Naive thymus-derived CD4-positive, alpha-beta T cell (primary cell): ENCODE results near the gene DNMT3A. TPM values are rescaled to one million over a fixed set of nuclear protein-coding genes. Genes with fewer than 3 reads are reported as not detected.

Experiments
- ATAC-seq: fragments of 150-1000 bp; cut with Tn5 transposase; 2 replicates; pipeline ENCODE4 v1.10.0; 2021; ENCODE audit warnings: mild to moderate bottlenecking, moderate library complexity
- CTCF ChIA-PET: fragments of 350-600 bp; sonication (Branson Sonifier 250); formaldehyde crosslinking; loops from one replicate; lab custom pipeline; 2021; ENCODE audit warnings: antibody characterized with exemption; lab: Charles Lee
- POLR2A ChIA-PET: fragments of 350-600 bp; sonication (Branson Sonifier 250); formaldehyde crosslinking; loops from one replicate; lab custom pipeline; 2021; ENCODE audit warnings: antibody characterized with exemption, inconsistent platforms; lab: Charles Lee
- DNase-seq, 9 donors: peaks; one replicate each; pipeline versions ENCODE4 v3.0.0 to v3.0.0-alpha.2; 2020 to 2022; ENCODE audit warnings: mixed read lengths in 1 of 9
- H3K27ac ChIP-seq: one replicate; pipeline ENCODE4 v1.7.0; 2013; ENCODE audit warnings: mild to moderate bottlenecking, low read depth, low read length, moderate library complexity
- H3K27me3 ChIP-seq, 2 donors: one replicate each; pipeline ENCODE4 v1.7.0; 2013; ENCODE audit warnings: low read length in 2 of 2, mild to moderate bottlenecking in 2 of 2, moderate library complexity in 2 of 2; ENCODE audit not compliant: control insufficient read depth in 2 of 2, insufficient read depth in 2 of 2
- H3K36me3 ChIP-seq, 3 experiments: 1 replicate in 2 of 3; 2 replicates in 1 of 3; pipeline ENCODE4 v1.7.0; 2013; ENCODE audit warnings: low read length in 3 of 3, mild to moderate bottlenecking in 3 of 3, moderate library complexity in 1 of 3; ENCODE audit not compliant: insufficient read depth in 3 of 3, control insufficient read depth in 2 of 3
- H3K4me1 ChIP-seq, 2 donors: one replicate each; pipeline ENCODE4 v1.7.0; 2013; ENCODE audit warnings: low read length in 2 of 2, mild to moderate bottlenecking in 2 of 2, moderate library complexity in 1 of 2; ENCODE audit not compliant: control insufficient read depth in 2 of 2, insufficient read depth in 2 of 2
- H3K4me3 ChIP-seq: 2 replicates; pipeline ENCODE4 v1.7.0; 2013; ENCODE audit warnings: mild to moderate bottlenecking, low read length
- H3K9me3 ChIP-seq, 3 experiments: 1 replicate in 2 of 3; 2 replicates in 1 of 3; pipeline ENCODE4 v1.7.0; 2013; ENCODE audit warnings: low read length in 3 of 3; ENCODE audit not compliant: control insufficient read depth in 2 of 3
- H3K27ac Mint-ChIP-seq, 9 donors: one replicate each; pipeline ENCODE4 v1.8.0; 2020 to 2022; ENCODE audit warnings: mixed read lengths in 9 of 9, mild to moderate bottlenecking in 8 of 9, moderate library complexity in 5 of 9, inconsistent platforms in 2 of 9
- H3K27me3 Mint-ChIP-seq, 5 donors: one replicate each; pipeline ENCODE4 v1.8.0; 2021 to 2022; ENCODE audit warnings: mixed read lengths in 5 of 5, mild to moderate bottlenecking in 1 of 5
- H3K36me3 Mint-ChIP-seq, 5 donors: one replicate each; pipeline ENCODE4 v1.8.0; 2020 to 2022; ENCODE audit warnings: mixed read lengths in 5 of 5, mild to moderate bottlenecking in 3 of 5, inconsistent platforms in 1 of 5
- H3K4me1 Mint-ChIP-seq, 7 donors: one replicate each; pipeline ENCODE4 v1.8.0; 2020 to 2022; ENCODE audit warnings: mixed read lengths in 7 of 7, mild to moderate bottlenecking in 3 of 7, inconsistent platforms in 1 of 7
- H3K4me3 Mint-ChIP-seq, 10 donors: one replicate each; pipeline ENCODE4 v1.8.0; 2020 to 2022; ENCODE audit warnings: mild to moderate bottlenecking in 10 of 10, mixed read lengths in 10 of 10, moderate library complexity in 6 of 10, inconsistent platforms in 2 of 10
- H3K9me3 Mint-ChIP-seq, 11 donors: one replicate each; pipeline ENCODE4 v1.8.0; 2020 to 2022; ENCODE audit warnings: mixed read lengths in 11 of 11, mild to moderate bottlenecking in 4 of 11, inconsistent platforms in 1 of 11, moderate library complexity in 1 of 11
- intact Hi-C, 2 donors: fragments of 100-400 bp; cut with micrococcal nuclease; formaldehyde crosslinking; loops; one replicate each; pipeline ENCODE4 v1.15.1; 2023
- polyA plus RNA-seq, 2 donors: library from polyadenylated mRNA; unstranded; fragments of 300-500 nt; fragmentation: Illumina TruSeq; gene quantifications; one replicate each; pipeline ENCODE4 v1.2.3, GENCODE V29; 2021
- total RNA-seq, 6 experiments: library from RNA in 5 of 6; stranded (reverse) in 5 of 6; gene quantifications; 1 replicate in 5 of 6; 2 replicates in 1 of 6; pipeline ENCODE4 v1.2.3 and lab custom pipeline; 2021 to 2026

Gene DNMT3A
- total and polyA plus RNA-seq, 7 experiments from 2014 or later, result 19.4 to 117 (median 80.7) TPM

DNA sequence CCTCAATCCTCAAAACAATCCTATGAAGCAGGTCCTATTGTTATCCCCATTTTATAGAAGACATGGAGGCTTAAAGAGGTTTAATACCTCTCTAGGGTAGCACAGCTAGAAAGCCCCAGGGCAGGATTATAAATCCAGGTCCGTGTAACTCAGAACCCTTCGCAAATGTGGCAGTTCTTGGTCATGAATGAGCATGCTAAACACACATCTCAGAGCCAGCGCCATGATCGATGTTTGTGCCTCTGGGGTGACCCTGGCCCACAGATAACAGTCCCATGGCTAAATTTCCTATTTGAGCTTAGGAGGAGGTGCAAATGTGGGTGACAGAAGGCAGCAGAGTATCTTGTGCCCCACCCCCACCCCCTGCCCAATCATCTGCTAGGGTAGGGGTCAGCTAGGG, 17.5 kb downstream of the DNMT3A start:
- H3K27me3 Mint-ChIP-seq, result no peaks in the 10 kb centered on the region
- no peak overlapping the region for H3K4me3 Mint-ChIP-seq
- no peak overlapping the region for H3K4me3 ChIP-seq
- peaks cover 37 to 72% (median 63%) of the 10 kb centered on the region in 7 donors for H3K4me1 Mint-ChIP-seq
- H3K36me3 ChIP-seq, result peaks cover 0 to 16% (median 0%) of the 10 kb centered on the region in 3 experiments
- CTCF ChIA-PET, result interaction anchor here (0.7 to 0.8 kb wide), 2 partner anchors 13 to 16 kb away, joined by 3 read pairs; no protein-coding TSS in a partner anchor
- intact Hi-C loops, result no loop called here
- peaks cover 0 to 25% (median 13%) of the 10 kb centered on the region in 11 donors for H3K9me3 Mint-ChIP-seq
- peaks cover 26 to 45% (median 31%) of the 10 kb centered on the region in 5 donors for H3K36me3 Mint-ChIP-seq
- no peak for ATAC-seq
- H3K4me1 ChIP-seq, result peaks cover 19 to 24% of the 10 kb centered on the region in 2 donors
- H3K27ac Mint-ChIP-seq, result peak overlapping the region in 8 of 9 donors; percentile 39 to 83 (median 73)
- peaks cover 0 to 14% (median 7%) of the 10 kb centered on the region in 3 experiments for H3K9me3 ChIP-seq
- H3K27me3 ChIP-seq, result no peaks in the 10 kb centered on the region
- POLR2A ChIA-PET, result interaction anchor here (0.7 to 2.6 kb wide), 3 partner anchors 9 to 351 kb away, joined by 3 to 13 read pairs (median 7); no protein-coding TSS in a partner anchor
- no peak for DNase-seq
- H3K27ac ChIP-seq, result no peak overlapping the region

DNA sequence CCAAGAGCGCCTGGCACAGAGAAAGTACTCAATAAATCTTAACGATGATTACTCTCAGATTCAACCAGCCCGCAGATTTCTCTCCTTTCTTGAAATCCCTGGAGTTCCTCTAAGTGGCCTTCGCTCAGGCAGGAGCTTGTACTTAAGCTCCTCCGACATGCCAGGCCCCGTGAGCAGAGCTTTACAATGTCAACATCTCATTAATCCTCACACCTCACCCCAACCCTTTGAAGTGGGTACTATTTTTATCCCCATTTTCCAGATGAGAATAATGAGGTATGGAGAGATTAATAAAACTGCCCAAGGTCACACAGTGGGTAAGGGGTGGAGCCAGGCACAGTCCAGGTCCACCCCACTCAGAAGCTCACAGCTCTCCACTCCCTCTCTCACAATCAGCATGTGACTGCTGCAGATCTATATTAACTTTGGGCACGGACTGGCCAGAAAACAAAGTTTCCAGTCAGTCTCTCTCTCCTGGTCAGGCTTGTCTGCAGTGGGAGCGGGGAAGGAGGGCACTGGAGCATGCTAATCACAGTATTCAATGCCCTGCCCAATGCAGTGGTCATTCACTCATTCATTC, 18.0 kb downstream of the DNMT3A start:
- peak overlapping the region in 2 of 10 donors; percentile 5 to 29 for H3K4me3 Mint-ChIP-seq
- H3K4me3 ChIP-seq, result peak overlapping the region; percentile 6
- no peak overlapping the region for H3K27ac ChIP-seq
- no peaks in the 10 kb centered on the region for H3K27me3 ChIP-seq
- POLR2A ChIA-PET, result interaction anchor here (1.3 to 2.6 kb wide), 3 partner anchors 9 to 14 kb away, joined by 3 to 13 read pairs (median 7); no protein-coding TSS in a partner anchor
- no peak for DNase-seq
- peaks cover 19 to 24% of the 10 kb centered on the region in 2 donors for H3K4me1 ChIP-seq
- intact Hi-C loops, result no loop called here
- H3K4me1 Mint-ChIP-seq, result peaks cover 37 to 74% (median 65%) of the 10 kb centered on the region in 7 donors
- H3K9me3 Mint-ChIP-seq, result peaks cover 0 to 25% (median 13%) of the 10 kb centered on the region in 11 donors
- H3K9me3 ChIP-seq, result peaks cover 0 to 14% (median 7%) of the 10 kb centered on the region in 3 experiments
- ATAC-seq, result no peak
- H3K27ac Mint-ChIP-seq, result peak overlapping the region; percentile 56 to 83 (median 71)
- H3K27me3 Mint-ChIP-seq, result no peaks in the 10 kb centered on the region
- CTCF ChIA-PET, result interaction anchor here (0.8 kb wide), 1 partner anchor 15 kb away, joined by 3 read pairs; no protein-coding TSS in a partner anchor
- H3K36me3 ChIP-seq, result peaks cover 0 to 16% (median 0%) of the 10 kb centered on the region in 3 experiments
- H3K36me3 Mint-ChIP-seq, result peaks cover 26 to 47% (median 31%) of the 10 kb centered on the region in 5 donors

DNA sequence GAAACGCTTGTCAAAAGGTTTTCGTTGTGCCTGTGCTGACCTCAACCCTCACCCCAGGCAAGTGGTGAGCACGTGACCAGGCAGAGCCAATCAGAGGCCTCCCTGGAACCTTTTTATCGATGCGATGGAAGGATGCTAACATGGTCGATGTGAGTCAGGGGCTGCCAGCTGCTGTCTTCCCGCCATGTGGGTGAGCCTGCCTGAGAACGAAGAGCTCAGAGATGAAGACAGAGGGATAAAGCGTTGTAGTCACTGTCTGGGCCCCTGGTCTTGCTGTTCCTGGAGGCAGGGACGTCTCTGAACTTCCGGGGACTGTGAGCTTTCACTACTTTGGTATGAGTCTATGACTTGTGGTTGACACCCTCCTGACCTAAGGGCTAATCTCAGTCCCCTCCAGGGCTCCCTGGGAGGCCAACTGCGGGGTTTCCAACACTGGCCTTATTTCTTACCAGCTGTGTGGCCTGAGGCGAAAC, 18.6 kb downstream of the DNMT3A start:
- Mint-ChIP-seq H3K27me3 (no peaks in the 10 kb centered on the region), H3K9me3 (peaks cover 0 to 25% (median 12%) of the 10 kb centered on the region in 11 donors), H3K4me1 (peaks cover 37 to 76% (median 68%) of the 10 kb centered on the region in 7 donors), H3K36me3 (peaks cover 26 to 46% (median 31%) of the 10 kb centered on the region in 5 donors), H3K27ac (peak overlapping the region; percentile 3 to 83 (median 64)), H3K4me3 (peak overlapping the region in 7 of 10 donors; percentile 4 to 49 (median 29))
- POLR2A ChIA-PET, result interaction anchor here (1.3 to 2.6 kb wide), 4 partner anchors 8 to 20 kb away, joined by 3 to 13 read pairs (median 6); no protein-coding TSS in a partner anchor
- peaks cover 19 to 24% of the 10 kb centered on the region in 2 donors for H3K4me1 ChIP-seq
- intact Hi-C loops, result no loop called here
- CTCF ChIA-PET, result no interaction called here
- no peaks in the 10 kb centered on the region for H3K27me3 ChIP-seq
- peaks cover 0 to 16% (median 0%) of the 10 kb centered on the region in 3 experiments for H3K36me3 ChIP-seq
- ATAC-seq (peak; percentile 59), DNase-seq (no peak)
- H3K27ac ChIP-seq, result peak overlapping the region; percentile 49
- peak overlapping the region; percentile 6 for H3K4me3 ChIP-seq
- peaks cover 0 to 14% (median 7%) of the 10 kb centered on the region in 3 experiments for H3K9me3 ChIP-seq

DNA sequence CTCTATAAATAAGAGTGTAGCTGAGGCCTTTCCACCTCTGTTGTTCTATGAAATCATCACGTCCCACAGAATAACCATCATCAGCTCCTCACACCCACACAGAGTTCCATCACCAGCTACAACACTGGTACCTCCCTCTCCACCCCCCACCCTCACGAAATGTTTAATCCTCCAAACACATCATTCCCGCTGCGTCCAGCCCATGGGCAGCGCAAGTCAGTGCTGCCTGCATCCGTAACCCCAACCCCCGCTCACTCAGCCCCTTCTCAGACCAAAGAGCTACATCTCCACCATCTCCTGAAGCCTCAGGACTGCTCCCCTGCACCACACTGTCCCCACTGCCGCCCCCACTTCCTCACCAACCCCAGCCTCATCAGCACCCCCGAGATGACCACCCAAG, 19.4 kb downstream of the DNMT3A start:
- peaks cover 0 to 12% (median 7%) of the 10 kb centered on the region in 3 experiments for H3K9me3 ChIP-seq
- no peak overlapping the region for H3K4me3 ChIP-seq
- peaks cover 0 to 11% (median 0%) of the 10 kb centered on the region in 3 experiments for H3K36me3 ChIP-seq
- peaks cover 0 to 18% (median 8%) of the 10 kb centered on the region in 11 donors for H3K9me3 Mint-ChIP-seq
- peaks cover 19 to 27% of the 10 kb centered on the region in 2 donors for H3K4me1 ChIP-seq
- ATAC-seq (no peak), DNase-seq (no peak)
- peak overlapping the region; percentile 49 for H3K27ac ChIP-seq
- H3K4me1 Mint-ChIP-seq, result peaks cover 38 to 77% (median 69%) of the 10 kb centered on the region in 7 donors
- H3K27me3 Mint-ChIP-seq, result no peaks in the 10 kb centered on the region
- H3K4me3 Mint-ChIP-seq, result peak overlapping the region in 5 of 10 donors; percentile 18 to 62 (median 34)
- H3K27me3 ChIP-seq, result no peaks in the 10 kb centered on the region
- H3K36me3 Mint-ChIP-seq, result peaks cover 19 to 42% (median 24%) of the 10 kb centered on the region in 5 donors
- intact Hi-C loops, result no loop called here
- peak overlapping the region; percentile 18 to 87 (median 72) for H3K27ac Mint-ChIP-seq
- CTCF ChIA-PET, result interaction anchor here (1.3 kb wide), 1 partner anchor 14 kb away, joined by 3 read pairs; no protein-coding TSS in a partner anchor
- POLR2A ChIA-PET, result interaction anchor here (1.3 to 2.6 kb wide), 3 partner anchors 9 to 20 kb away, joined by 3 to 7 read pairs (median 4); no protein-coding TSS in a partner anchor

DNA sequence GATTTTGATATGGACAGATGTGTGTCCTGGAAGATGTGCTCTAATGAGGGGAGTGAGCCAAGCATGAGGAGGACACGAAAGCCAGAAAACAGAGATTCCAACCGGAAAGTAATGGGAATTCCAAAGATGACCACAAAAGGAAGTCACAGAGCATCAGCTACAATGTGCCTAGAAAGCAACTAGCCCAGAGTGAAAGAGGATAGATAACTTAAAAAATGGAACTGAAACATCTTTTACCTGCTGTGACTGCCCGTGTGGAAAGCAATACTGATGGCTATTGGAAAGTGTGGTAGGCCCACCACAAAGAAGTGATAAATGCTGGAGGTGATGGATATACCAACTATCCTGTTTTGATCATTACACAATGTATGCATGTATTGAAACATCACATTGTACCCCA, 21.6 kb downstream of the DNMT3A start:
- peaks cover 0 to 2% (median 0%) of the 10 kb centered on the region in 11 donors for H3K9me3 Mint-ChIP-seq
- ChIA-PET POLR2A (no interaction called here), CTCF (no interaction called here)
- H3K4me1 ChIP-seq, result peaks cover 25 to 44% of the 10 kb centered on the region in 2 donors
- no peaks in the 10 kb centered on the region for H3K27me3 ChIP-seq
- ATAC-seq, result no peak
- no peaks in the 10 kb centered on the region for H3K9me3 ChIP-seq
- intact Hi-C loops, result no loop called here
- peaks cover 53 to 85% (median 77%) of the 10 kb centered on the region in 7 donors for H3K4me1 Mint-ChIP-seq
- peak overlapping the region in 7 of 9 donors; percentile 26 to 64 (median 48) for H3K27ac Mint-ChIP-seq
- no peaks in the 10 kb centered on the region for H3K36me3 ChIP-seq
- no peak overlapping the region for H3K27ac ChIP-seq
- H3K4me3 Mint-ChIP-seq, result no peak overlapping the region
- H3K27me3 Mint-ChIP-seq, result no peaks in the 10 kb centered on the region
- peaks cover 4 to 28% (median 5%) of the 10 kb centered on the region in 5 donors for H3K36me3 Mint-ChIP-seq
- no peak overlapping the region for H3K4me3 ChIP-seq
- no peak for DNase-seq

DNA sequence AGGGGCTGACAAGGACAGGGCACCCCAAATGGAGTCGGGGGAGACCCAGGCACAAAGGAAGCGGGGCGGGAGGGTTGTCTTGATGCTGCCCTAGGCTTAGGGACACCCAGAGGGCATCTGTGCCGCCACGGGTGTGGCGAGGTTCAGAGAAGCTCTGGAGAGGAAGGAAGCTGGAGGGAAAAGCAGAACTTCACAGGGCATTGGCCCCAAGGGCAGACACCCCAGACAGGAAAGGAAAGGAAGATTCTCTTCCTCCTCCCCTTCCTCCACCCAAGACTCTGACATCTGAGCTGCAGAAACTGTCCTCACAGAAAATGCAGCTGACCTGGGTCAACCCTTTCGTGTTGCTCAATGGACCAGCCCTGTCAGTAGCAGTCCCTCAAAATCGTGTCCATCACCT, 25.6 kb downstream of the DNMT3A start:
- CTCF ChIA-PET, result interaction anchor here (0.6 to 2.4 kb wide), 5 partner anchors 11 to 84 kb away, joined by 3 to 18 read pairs (median 6); no protein-coding TSS in a partner anchor
- peaks cover 0 to 16% (median 0%) of the 10 kb centered on the region in 3 experiments for H3K36me3 ChIP-seq
- peaks cover 34 to 65% of the 10 kb centered on the region in 2 donors for H3K4me1 ChIP-seq
- intact Hi-C loops, result no loop called here
- POLR2A ChIA-PET, result interaction anchor here (0.9 to 2.8 kb wide), 8 partner anchors 21 to 88 kb away, joined by 3 to 16 read pairs (median 3); no protein-coding TSS in a partner anchor
- peak overlapping the region; percentile 79 for H3K27ac ChIP-seq
- H3K9me3 Mint-ChIP-seq, result peaks cover 0 to under 1% (median 0%) of the 10 kb centered on the region in 11 donors
- DNase-seq (no peak), ATAC-seq (peak; percentile 75)
- no peaks in the 10 kb centered on the region for H3K9me3 ChIP-seq
- H3K27ac Mint-ChIP-seq, result peak overlapping the region; percentile 64 to 94 (median 88)
- H3K4me3 ChIP-seq, result no peak overlapping the region
- H3K27me3 ChIP-seq, result no peaks in the 10 kb centered on the region
- no peaks in the 10 kb centered on the region for H3K27me3 Mint-ChIP-seq
- H3K36me3 Mint-ChIP-seq, result peaks cover under 1 to 18% (median 1%) of the 10 kb centered on the region in 5 donors
- H3K4me1 Mint-ChIP-seq, result peaks cover 37 to 85% (median 73%) of the 10 kb centered on the region in 7 donors
- H3K4me3 Mint-ChIP-seq, result peak overlapping the region in 9 of 10 donors; percentile 22 to 83 (median 68)
